IMR-90 (cell line): ENCODE data around the gene ZBTB32. TPM values are rescaled to one million over a fixed set of nuclear protein-coding genes. Genes with fewer than 3 reads are reported as not detected.

Source experiments
- ATAC-seq: fragments of 200-7000 bp; cut with Tn5 transposase; 2 replicates; pipeline ENCODE4 v1.9.1; 2020; ENCODE audit warnings: low read depth, mild to moderate bottlenecking, moderate library complexity
- BruUV-seq: library from RNA; stranded (reverse); fragments of 400-500 nt; replicated peaks from 2 replicates; lab custom pipeline; 2021; lab: Mats Ljungman, UMichigan
- CTCF ChIA-PET: fragments of 300-600 bp; formaldehyde crosslinking; extraction: SDS; loops from one replicate; lab custom pipeline; 2021; ENCODE audit warnings: antibody characterized with exemption; lab: Yijun Ruan, JAX
- POLR2A ChIA-PET: fragments of 300-600 bp; sonication (Branson Sonifier 250); formaldehyde crosslinking; loops from one replicate; lab custom pipeline; 2022; ENCODE audit warnings: antibody characterized with exemption; ENCODE audit not compliant: unreplicated experiment; lab: Charles Lee
- DNase-seq: peaks from one replicate; pipeline ENCODE4 v3.0.0; 2013
- H2AFZ ChIP-seq: replicated peaks from 2 replicates; pipeline ENCODE3; 2013; ENCODE audit warnings: low read length, mild to moderate bottlenecking; ENCODE audit not compliant: poor library complexity
- H2AK5ac ChIP-seq: 2 replicates; pipeline ENCODE4 v1.6.1; 2013; ENCODE audit warnings: low read depth, low read length, inconsistent platforms
- H2AK9ac ChIP-seq: replicated peaks from 2 replicates; pipeline ENCODE3; 2013; ENCODE audit warnings: mild to moderate bottlenecking, low read depth, low read length, moderate library complexity; ENCODE audit not compliant: poor library complexity
- H2BK120ac ChIP-seq: 2 replicates; pipeline ENCODE4 v1.6.1; 2013; ENCODE audit warnings: low read depth, low read length, inconsistent platforms
- H2BK15ac ChIP-seq: 3 replicates; pipeline ENCODE4 v1.6.1; 2013; ENCODE audit warnings: low read depth, low read length, inconsistent platforms
- H2BK20ac ChIP-seq: 2 replicates; pipeline ENCODE4 v1.6.1; 2013; ENCODE audit warnings: low read depth, mild to moderate bottlenecking, inconsistent platforms, low read length, moderate library complexity
- H2BK5ac ChIP-seq: 2 replicates; pipeline ENCODE4 v1.6.1; 2013; ENCODE audit warnings: mild to moderate bottlenecking, low read depth, low read length, inconsistent platforms; ENCODE audit not compliant: poor library complexity, severe bottlenecking
- H3K14ac ChIP-seq: replicated peaks from 2 replicates; pipeline ENCODE4 v1.6.1; 2013; ENCODE audit warnings: low read depth, low read length, inconsistent platforms
- H3K18ac ChIP-seq: 2 replicates; pipeline ENCODE4 v1.6.1; 2013; ENCODE audit warnings: low read depth, low read length, control low read depth
- H3K23ac ChIP-seq: 2 replicates; pipeline ENCODE4 v1.6.1; 2013; ENCODE audit warnings: low read depth, low read length, inconsistent platforms
- H3K27ac ChIP-seq: 2 replicates; pipeline ENCODE4 v1.5.1; 2013; ENCODE audit warnings: mild to moderate bottlenecking, control low read depth, low read length; ENCODE audit not compliant: insufficient read depth
- H3K27me3 ChIP-seq: 2 replicates; pipeline ENCODE4 v1.6.1; 2013; ENCODE audit warnings: low read length; ENCODE audit not compliant: control insufficient read depth, insufficient read depth
- H3K36me3 ChIP-seq: 2 replicates; pipeline ENCODE4 v1.6.1; 2013; ENCODE audit warnings: low read length, mixed read lengths; ENCODE audit not compliant: control insufficient read depth, insufficient read depth
- H3K4ac ChIP-seq: 2 replicates; pipeline ENCODE4 v1.6.1; 2013; ENCODE audit warnings: low read depth, low read length, inconsistent platforms
- H3K4me1 ChIP-seq: 2 replicates; pipeline ENCODE4 v1.6.1; 2013; ENCODE audit warnings: low read length, mixed read lengths; ENCODE audit not compliant: control insufficient read depth, insufficient read depth
- H3K4me2 ChIP-seq: 2 replicates; pipeline ENCODE4 v1.6.1; 2013; ENCODE audit warnings: low read depth, mild to moderate bottlenecking, control low read depth, low read length, moderate library complexity
- H3K4me3 ChIP-seq: 2 replicates; pipeline ENCODE4 v1.5.1; 2013; ENCODE audit warnings: low read depth, mild to moderate bottlenecking, control low read depth, low read length, moderate library complexity; ENCODE audit not compliant: insufficient read depth
- H3K56ac ChIP-seq: 2 replicates; pipeline ENCODE4 v1.6.1; 2013; ENCODE audit warnings: low read length, inconsistent platforms; ENCODE audit not compliant: insufficient read depth; ENCODE audit errors: extremely low read depth
- H3K79me1 ChIP-seq, 2 experiments: 2 replicates each; pipeline ENCODE4 v1.6.1; 2013; ENCODE audit warnings: low read length in 2 of 2, inconsistent platforms in 1 of 2, low read depth in 1 of 2
- H3K9ac ChIP-seq: 2 replicates; pipeline ENCODE4 v1.6.1; 2013; ENCODE audit warnings: low read depth, low read length, control low read depth
- H3K9me1 ChIP-seq: 2 replicates; pipeline ENCODE4 v1.6.1; 2013; ENCODE audit warnings: low read length, inconsistent platforms; ENCODE audit not compliant: insufficient read depth
- H3K9me3 ChIP-seq: 2 replicates; pipeline ENCODE4 v1.6.1; 2013; ENCODE audit warnings: low read length; ENCODE audit not compliant: control insufficient read depth, insufficient read depth
- H4K20me1 ChIP-seq: 2 replicates; pipeline ENCODE4 v1.6.1; 2013; ENCODE audit warnings: low read length, inconsistent platforms; ENCODE audit not compliant: insufficient read depth
- H4K5ac ChIP-seq: 2 replicates; pipeline ENCODE4 v1.6.1; 2013; ENCODE audit warnings: mild to moderate bottlenecking, low read depth, low read length, control low read depth
- H4K8ac ChIP-seq, 2 experiments: 2 replicates each; pipeline ENCODE4 v1.6.1; 2013; ENCODE audit warnings: low read depth in 2 of 2, low read length in 2 of 2, control low read depth in 1 of 2, inconsistent platforms in 1 of 2
- H4K91ac ChIP-seq: 2 replicates; pipeline ENCODE4 v1.6.1; 2013; ENCODE audit warnings: low read depth, low read length, inconsistent platforms; ENCODE audit not compliant: insufficient read depth
- BHLHE40 ChIP-seq: fragments of 150-350 bp; IDR thresholded peaks from 2 replicates; pipeline ENCODE4 v1.6.1; 2016; ENCODE audit warnings: mild to moderate bottlenecking, low read depth, low read length
- CEBPB ChIP-seq: IDR thresholded peaks from 2 replicates; pipeline ENCODE4 v1.6.1; 2012; ENCODE audit warnings: low read depth, low read length, improper control_type of control experiment
- FOS ChIP-seq: fragments of 150-350 bp; IDR thresholded peaks from 2 replicates; pipeline ENCODE4 v1.6.1; 2016; ENCODE audit warnings: low read depth, low read length
- MAZ ChIP-seq: IDR thresholded peaks from 2 replicates; pipeline ENCODE4 v1.6.1; 2012; ENCODE audit warnings: low read depth, mild to moderate bottlenecking, low read length, improper control_type of control experiment, moderate library complexity, borderline replicate concordance
- RCOR1 ChIP-seq: IDR thresholded peaks from 2 replicates; pipeline ENCODE4 v1.6.1; 2012; ENCODE audit warnings: mild to moderate bottlenecking, low read length, improper control_type of control experiment; ENCODE audit not compliant: insufficient replicate concordance
- USF2 ChIP-seq: fragments of 150-350 bp; IDR thresholded peaks from 2 replicates; pipeline ENCODE4 v1.6.1; 2017; ENCODE audit warnings: mild to moderate bottlenecking, antibody characterized with exemption, low read length, low read depth
- WGBS, 2 experiments: methylation state at CpG; one replicate each; pipeline versions ENCODE4 v1.1.5 to v1.1.7; 2013; ENCODE audit warnings: missing lambda C conversion rate in 2 of 2; ENCODE audit not compliant: insufficient read length in 1 of 2; ENCODE audit errors: extremely low coverage in 2 of 2; 5-methylcytosine and 5-hydroxymethylcytosine counted together
- dilution Hi-C: fragments of 300-500 bp; cut with HindIII; formaldehyde crosslinking; loops from one replicate; pipeline ENCODE4 v1.14.3; 2018; ENCODE audit warnings: low sequenced_read_pairs; ENCODE audit not compliant: unreplicated experiment
- in situ Hi-C: fragments of 300-500 bp; cut with MboI; formaldehyde crosslinking; loops from 3 replicates; pipeline ENCODE4 v1.14.3; 2019; ENCODE audit warnings: low sequenced_read_pairs, inconsistent platforms, mixed read lengths
- intact Hi-C: fragments of 100-400 bp; cut with micrococcal nuclease; formaldehyde crosslinking; loops from 2 replicates; pipeline ENCODE4 v1.10.0; 2022
- polyA plus RNA-seq, 3 experiments: library from polyadenylated mRNA; depleted of rRNA; stranded (reverse); fragments of >200 nt; gene quantifications; 2 replicates each; pipeline ENCODE4 v1.2.3, GENCODE V29; 2012; ENCODE audit warnings: low replicate concordance in 1 of 3
- total RNA-seq: library from RNA; depleted of rRNA; stranded (reverse); fragments of >200 nt; gene quantifications from 2 replicates; pipeline ENCODE4 v1.2.3, GENCODE V29; 2012

The ZBTB32 gene
- total and polyA plus RNA-seq, 2 of the 4 experiments (the other 2 are of a cell fraction), result not detected

DNA sequence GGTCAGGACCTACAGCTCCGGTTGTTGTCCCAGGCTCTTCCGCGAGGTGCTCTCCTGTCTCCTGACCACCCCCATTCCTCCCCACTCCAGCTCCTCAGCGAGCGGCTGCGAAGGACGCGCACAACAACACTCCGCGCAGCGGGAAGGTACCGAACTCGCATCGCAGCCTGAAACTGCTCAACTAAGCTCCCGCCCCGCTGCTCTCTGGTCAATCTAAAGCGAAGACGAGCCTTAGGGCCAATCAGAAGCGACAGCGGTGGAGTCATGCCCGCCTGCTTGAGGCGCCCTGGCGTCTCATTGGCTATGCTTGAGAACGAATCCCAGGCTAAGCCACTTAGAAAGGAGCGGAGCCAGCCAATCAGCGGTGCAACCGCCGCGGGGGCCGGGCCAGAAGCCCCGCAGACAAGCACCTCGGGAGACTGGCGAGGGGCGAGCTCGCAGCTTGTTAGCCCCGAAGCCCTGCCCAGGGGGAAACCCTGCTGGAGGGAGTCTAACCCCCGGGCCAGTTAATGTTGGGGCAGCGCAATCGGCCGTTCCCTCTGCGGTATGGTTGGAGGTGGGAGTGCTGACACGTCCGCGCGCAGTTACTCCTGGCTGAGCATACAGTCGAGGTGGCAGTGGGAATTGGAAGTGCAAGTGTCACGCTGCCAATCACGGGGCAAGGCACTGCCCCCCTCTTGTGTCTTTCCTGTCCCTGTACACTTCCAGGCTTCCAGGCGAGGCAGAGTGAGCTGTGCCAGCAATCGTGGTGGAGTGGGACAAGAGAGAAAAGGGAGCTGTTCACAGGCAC lies 1.9 kb upstream of the ZBTB32 start:
- no peak overlapping the region for H3K23ac ChIP-seq
- H2BK15ac ChIP-seq, result no peak overlapping the region
- intact Hi-C loops, result loop anchor here (5.0 kb wide), 1 partner anchor 155 kb away; the partner anchor contains the start of gene TMEM147
- no peaks in the 10 kb centered on the region for H3K27me3 ChIP-seq
- 1% methylated on average over 35 of the region's 50 CpGs; no CpG with 5 or more reads in 1 of the 2 experiments for WGBS, 2 experiments
- ChIA-PET POLR2A (no interaction called here), CTCF (interaction anchor here (0.5 to 0.6 kb wide), 2 partner anchors 10 to 306 kb away, joined by 3 to 8 read pairs; no protein-coding TSS in a partner anchor)
- H2AK5ac ChIP-seq, result no peak overlapping the region
- no peaks in the 10 kb centered on the region for H3K79me1 ChIP-seq
- H4K91ac ChIP-seq, result no peak overlapping the region
- peak overlapping the region; percentile 49 for H3K4me3 ChIP-seq
- BruUV-seq, result no TSS peak
- no peaks in the 10 kb centered on the region for H3K4me1 ChIP-seq
- H3K14ac ChIP-seq, result peak overlapping the region; percentile 65; the same call in 1 of the 2 replicates
- in situ Hi-C loops, result no loop called here
- H4K5ac ChIP-seq, result no peak overlapping the region
- H2AK9ac ChIP-seq, result no peak overlapping the region
- H3K9ac ChIP-seq, result peak overlapping the region; percentile 52; the same call in 1 of the 2 replicates
- no peak overlapping the region for H3K18ac ChIP-seq
- no peaks in the 10 kb centered on the region for H3K9me3 ChIP-seq
- H3K4me2 ChIP-seq, result peak overlapping the region; percentile 97
- no peak overlapping the region for H2BK5ac ChIP-seq
- H3K9me1 ChIP-seq, result no peaks in the 10 kb centered on the region
- H3K27ac ChIP-seq, result no peak overlapping the region
- H3K36me3 ChIP-seq, result no peaks in the 10 kb centered on the region
- no peaks in the 10 kb centered on the region for H4K20me1 ChIP-seq
- ATAC-seq (peak; percentile 100), DNase-seq (peak; percentile 97)
- H2AFZ ChIP-seq, result peak overlapping the region; percentile 97
- no peak overlapping the region for H3K4ac ChIP-seq
- H2BK20ac ChIP-seq, result no peak overlapping the region
- peak; percentile 97 for TF ChIP-seq FOS
- TF ChIP-seq USF2, result peak; percentile 6; the same call in 1 of the 2 replicates
- TF ChIP-seq RCOR1, result peak; percentile 32
- TF ChIP-seq MAZ, result 0 out of 2 replicates have a peak, but pooled peaks have one; percentile 51
- TF ChIP-seq CEBPB, result no peak
- TF ChIP-seq BHLHE40, result no peak
- peak overlapping the region in 1 of 2 experiments; percentile 87; a peak in 1 of 4 replicates for H4K8ac ChIP-seq
- dilution Hi-C loops, result no loop called here
- no peak overlapping the region for H2BK120ac ChIP-seq
- no peak overlapping the region for H3K56ac ChIP-seq
